Skin of body (tissue), 2 donors: ENCODE measurements around the gene ST3GAL4. TPM values are rescaled to one million over a fixed set of nuclear protein-coding genes. Genes with fewer than 3 reads are reported as not detected.

ENCODE experiments used
- DNase-seq: peaks from one replicate; lab custom pipeline; 2025; lab: John Stamatoyannopoulos, UW
- total RNA-seq: library from RNA; depleted of rRNA; stranded (reverse); fragments of >200 nt; gene quantifications from one replicate; pipeline ENCODE4 v1.2.3, GENCODE V29; 2014

ST3GAL4 gene
- total RNA-seq, 1 donor from 2014 or later = 34.3 TPM

DNA sequence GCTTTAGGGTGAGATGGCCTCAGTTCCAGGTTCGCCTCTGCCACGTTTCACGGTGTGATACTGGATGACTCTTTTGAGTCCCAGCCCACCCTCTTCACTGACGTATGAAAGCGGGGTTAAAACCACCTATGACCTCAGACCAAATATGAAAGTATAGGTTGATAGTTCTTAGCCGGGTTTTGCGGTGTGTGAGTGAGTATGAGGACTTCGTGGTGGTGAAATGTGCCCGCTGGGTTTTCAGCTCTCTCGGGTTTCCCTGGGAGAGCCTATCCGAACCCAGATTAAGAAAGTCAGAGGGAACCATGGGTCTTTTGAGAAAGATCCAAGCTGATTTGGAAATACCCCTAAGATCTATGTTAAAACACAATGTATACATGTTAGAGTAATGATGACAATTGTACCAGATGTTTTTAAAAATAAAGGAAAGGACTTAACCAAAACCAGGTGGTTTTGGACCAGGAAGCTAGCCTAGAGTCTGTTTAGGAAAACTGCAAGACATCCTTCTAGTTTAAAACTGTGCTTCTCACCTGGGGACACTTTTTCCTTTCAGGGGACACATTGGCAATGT, 25.8 kb upstream of the ST3GAL4 start:
- DNase-seq = peak; percentile 32

DNA sequence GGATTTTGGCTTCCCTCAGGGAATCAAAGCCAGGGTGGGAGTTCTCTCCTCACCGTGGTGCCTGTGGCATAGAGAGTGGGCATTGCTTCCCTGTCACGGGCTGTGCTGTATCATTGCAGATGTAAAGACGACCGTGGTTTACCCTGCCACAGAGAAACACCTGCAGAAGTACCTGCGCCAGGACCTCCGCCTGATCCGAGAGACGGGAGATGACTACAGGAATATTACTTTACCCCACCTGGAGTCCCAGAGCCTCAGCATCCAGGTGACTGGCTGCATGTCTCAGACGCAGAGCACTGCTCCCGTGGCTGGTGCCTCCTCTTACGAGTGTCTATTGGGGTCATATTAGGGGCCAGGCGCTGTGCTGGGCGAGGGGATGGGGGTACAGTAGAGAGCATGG, 24.2 kb upstream of the ST3GAL4 start:
- DNase-seq = no peak

DNA sequence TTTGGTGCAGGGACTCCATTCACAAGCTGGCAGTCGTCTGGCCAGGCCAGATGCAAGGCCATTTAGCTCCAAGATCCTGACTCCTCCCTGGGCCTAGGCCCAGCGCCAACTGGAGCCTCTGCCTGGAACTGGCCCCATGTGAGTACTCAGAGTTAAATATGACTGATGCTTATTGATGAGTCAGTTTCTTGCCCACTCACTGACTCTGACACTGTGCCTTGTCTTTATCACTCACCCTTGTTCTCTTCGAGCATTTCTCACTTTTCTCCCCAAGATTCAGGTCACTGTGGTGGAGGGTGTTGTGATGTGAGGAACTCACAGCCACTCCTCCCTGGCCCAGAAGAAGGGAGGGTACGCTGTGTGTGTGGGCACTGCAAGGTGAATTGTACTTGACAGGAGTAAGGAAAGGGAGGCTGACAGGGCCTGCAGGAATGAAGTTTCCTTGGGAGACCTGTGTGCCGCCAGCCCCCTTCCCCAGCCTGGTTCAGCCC, 23.2 kb upstream of the ST3GAL4 start:
- DNase-seq = no peak

DNA sequence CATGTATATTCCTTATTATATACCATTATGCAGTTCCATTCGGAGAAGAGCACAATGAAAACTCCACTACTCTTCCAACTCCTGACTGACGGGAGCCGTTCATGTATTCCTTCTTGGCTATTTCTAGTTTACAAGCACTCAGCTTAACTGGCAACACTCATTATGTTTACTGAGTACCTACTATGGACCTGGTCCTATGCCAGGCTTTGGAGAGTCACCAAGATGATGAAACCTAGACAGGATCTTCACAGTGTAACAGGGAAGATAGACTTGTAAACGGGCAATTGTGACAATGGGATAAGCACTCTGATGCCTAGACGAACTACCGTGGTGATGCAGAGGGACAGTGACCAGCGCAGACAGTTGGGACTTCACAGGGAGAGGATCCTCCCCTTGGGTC, 22.3 kb upstream of the ST3GAL4 start:
- DNase-seq = no peak

DNA sequence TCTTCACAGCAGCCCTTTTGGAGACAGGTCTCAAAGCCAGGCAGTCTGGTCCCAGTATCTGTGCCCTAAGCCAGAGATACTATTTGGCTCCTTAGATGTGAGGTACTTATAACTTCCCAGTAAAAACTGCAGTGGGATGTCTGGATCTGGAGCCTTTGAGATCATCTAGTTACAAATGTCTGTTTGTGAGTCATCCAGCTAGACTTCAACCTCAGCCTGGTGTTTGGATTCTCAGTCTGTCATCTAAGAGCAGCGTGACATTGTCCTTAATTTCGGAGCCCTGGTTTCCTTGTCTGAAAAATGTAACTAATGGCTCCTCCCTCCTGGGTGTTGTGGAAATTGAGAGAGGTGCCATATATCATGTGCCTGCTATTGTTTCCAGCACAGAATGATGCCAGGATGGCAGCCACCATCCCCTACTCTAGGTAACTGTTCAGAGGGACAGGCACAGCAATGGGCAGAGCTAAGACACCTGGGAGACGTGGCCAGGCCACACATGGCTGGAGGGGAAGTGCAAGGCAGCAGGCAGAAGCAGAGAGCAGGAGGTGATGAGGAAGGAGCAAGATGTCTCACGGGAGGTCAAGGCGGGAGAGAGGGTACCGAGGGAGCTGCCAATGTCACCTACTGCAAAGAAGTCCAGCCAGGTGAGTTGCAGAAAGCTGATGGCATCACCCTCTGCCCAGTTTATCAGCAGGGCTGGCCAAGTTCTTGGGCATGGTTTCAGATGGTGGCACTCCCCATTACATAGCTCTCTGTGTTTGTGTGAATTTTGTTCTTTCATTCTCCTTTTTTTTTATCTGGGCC, 20.6 kb upstream of the ST3GAL4 start:
- no peak for DNase-seq

DNA sequence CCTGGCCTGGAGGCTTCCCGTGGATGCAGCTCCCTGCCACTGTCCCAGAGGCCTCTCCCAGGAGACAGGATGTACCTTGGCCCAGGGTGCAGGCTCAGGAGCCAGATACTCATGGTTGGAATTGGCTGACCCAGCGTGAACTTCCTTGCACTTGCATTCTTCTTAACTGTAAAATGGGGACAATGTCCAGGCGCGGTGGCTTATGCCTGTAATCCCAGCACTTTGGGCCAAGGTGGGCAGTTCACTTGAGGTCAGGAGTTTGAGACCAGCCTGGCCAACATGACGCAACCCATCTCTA, 20.1 kb upstream of the ST3GAL4 start:
- no peak for DNase-seq

DNA sequence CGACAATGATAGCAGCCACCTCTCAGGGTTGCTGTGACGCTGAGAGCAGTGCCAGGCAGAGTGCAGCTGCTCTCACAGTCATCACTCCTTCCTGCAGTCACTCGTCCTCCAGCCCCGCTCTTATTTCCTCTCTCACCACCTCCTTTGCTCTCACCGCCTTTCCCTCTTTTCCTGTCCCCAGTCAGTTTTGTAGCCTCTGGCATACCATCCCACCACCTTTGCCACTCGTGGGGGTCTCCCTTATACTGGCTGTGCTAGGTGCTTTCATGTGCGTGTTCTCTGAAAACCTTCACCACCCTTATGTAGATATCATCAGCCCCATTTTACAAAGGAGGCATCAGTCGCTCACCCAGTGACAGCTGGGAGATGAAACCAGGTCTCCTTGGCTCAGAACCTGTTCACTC, 19.3 kb upstream of the ST3GAL4 start:
- DNase-seq = no peak

DNA sequence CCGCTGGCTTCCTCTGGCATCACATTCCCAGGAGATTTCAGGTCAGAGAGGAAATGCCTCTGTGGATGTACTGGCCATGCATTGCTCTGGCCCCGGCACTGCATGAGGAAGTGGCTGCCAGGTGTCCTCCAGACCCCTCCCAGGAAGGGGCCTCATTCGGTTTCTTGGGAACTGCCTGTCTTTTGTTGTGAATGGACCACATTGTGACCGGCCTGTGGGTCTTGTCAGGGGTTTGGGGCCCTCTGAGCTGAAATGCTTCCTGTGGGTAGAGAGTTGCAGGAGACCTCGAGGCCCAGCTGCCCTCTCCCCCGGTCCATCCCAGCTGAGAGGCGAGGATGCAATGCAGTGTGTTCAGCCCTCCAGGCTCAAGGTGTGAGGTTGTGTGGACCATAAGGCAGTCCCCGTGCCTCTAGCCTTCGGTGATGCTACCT, 18.8 kb upstream of the ST3GAL4 start:
- DNase-seq = no peak

DNA sequence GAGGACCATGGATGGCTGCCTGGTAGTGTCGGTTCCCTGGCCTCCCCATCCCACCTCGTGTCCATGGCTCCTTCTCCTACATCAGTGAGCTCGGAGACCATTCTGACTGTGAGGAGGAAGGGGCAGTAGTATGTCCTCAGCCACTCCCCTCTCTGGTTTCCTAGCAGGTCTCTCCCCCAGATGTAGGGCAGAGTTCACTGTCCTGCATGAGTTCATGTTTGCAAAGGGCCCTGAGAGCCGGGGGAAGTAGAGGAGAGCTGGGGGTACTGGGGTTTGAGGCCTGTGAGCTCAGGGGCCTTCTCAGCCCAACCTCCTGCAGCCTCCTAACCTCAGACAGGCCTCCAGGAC, 18.4 kb upstream of the ST3GAL4 start:
- DNase-seq = no peak

DNA sequence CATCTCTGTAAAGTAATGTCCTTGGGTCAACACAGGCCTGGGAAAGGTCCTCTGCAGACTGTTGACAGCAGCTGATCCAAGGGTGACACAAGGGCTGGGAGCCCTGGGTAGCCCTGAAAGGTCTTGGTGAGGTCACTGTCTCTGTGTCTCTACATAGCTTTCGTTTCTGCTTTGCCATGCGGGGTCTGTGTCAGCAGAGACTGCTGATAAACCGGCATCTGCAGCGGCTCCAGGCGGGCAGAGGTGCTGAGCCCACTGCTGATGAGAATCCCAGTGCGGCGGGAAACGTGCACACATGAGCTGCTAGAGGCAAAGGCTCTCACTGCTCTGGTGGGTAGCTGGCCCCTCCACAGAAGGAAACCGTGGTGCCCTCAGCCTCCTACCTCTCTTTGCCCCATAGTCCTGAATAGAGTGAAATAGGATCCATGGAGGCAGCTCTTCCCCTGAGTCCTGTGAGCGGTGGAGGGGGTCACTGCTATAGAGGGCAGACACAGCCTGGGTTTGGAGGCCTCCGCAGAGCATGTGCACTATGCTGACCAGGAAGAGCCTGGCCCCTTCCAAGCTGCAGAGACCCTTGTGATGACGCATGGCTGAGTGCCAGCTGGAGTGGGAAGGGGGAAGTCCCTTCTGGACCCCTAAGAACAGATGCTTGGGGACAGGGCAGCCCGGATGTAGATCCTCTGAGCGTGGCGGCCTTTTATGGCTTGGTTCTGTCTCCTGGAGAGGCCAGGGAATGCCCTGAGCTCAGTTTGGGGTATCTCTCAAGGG, 17.8 kb upstream of the ST3GAL4 start:
- no peak for DNase-seq

DNA sequence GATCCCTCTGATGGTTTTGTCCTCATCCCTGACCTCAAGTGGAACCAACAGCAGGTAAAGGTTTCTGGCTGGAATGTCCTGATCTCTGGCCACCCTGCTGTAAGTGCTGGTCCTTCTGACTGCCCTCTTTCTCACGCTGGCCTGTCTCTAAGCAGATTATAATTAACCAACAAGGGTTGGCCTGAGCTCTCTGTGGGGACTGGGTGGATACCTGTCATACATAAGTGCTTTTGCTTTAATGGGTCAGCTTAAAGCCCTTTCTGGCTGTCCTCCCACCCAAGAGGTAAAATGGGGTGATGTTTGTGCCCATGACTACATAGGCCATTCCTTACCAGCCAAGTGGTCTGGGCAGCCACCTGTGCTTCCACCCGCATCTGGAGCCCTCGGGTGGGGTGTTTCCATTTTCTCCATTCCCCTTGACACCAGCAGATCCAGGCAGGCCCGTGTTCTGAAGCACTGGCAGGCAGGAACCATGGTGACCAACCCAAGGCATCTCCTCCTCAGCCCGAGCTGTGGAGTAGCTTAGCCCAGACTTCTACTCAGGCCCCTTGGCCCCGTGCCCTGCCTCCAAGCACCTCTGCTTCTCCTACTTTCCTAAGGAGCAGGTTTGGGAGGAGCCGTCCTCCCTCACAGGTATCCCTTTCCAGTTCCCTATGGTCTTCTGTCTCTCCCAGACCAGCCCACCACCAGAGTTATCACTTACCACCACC, 17.0 kb upstream of the ST3GAL4 start:
- DNase-seq = no peak

DNA sequence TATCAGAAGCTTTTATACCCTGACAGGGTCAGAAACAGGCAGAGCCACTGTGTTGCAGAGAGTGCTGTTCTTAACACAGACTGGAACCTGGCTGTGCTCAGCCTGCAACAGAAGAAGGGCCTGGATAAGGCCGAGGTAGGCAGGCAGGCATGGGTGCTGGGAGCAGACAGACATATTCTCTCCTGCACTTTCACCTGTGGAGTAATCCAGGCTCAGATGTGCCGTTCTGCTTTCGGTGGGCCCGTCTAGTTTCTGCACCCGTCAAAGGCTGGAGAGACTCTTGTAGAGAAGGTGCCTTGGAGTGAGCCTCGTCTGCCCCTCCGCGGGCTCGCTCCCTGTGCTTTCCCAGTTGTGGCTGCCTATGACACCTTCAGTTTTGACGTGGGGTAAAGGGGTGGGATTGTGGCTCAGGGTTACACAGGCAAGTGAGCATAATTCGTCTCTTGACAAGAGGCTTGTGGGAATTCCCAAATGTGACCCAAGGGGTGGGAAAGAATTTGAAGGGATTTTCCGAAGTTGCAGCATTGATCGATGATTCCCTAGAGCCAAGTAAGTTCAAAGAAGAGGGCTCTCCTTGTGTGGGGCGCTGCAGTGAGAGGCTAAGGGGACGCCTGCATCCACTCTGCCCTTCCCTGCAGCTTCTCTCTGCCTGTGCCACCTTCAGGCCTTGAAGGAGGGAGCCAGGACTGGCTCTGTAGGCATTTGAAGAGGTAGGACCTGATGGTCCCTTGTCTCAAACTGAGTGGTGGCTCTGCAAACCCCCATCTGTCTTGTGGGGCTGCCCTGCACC, 16.2 kb upstream of the ST3GAL4 start:
- DNase-seq = no peak

DNA sequence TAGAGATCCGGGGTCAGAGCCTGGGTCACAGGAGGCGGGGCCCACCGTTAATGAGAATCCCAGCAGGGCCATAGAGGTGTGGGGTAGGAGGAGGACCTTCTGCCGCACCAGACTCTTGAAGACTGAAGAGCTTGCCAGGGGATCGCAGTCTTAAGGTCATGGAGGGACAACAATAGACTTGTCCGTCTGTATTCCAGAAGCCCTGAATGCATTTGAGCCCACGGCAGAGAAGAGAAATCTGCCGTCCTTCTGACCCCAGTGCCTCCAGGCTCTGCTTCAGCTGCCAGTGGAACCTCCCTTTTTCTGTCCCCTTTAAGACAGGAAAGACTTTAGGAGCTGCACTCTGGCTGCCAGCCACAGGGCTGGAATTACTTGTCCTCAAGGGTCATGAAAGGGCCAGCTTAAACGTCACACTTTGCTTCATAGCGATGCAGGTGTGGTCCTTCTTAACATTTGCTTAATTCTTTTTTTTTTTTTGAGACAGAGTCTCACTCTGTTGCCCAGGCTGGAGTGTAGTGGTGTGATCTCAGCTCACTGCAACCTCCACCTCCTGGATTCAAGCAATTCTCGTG, 15.5 kb upstream of the ST3GAL4 start:
- peak; percentile 33 for DNase-seq

DNA sequence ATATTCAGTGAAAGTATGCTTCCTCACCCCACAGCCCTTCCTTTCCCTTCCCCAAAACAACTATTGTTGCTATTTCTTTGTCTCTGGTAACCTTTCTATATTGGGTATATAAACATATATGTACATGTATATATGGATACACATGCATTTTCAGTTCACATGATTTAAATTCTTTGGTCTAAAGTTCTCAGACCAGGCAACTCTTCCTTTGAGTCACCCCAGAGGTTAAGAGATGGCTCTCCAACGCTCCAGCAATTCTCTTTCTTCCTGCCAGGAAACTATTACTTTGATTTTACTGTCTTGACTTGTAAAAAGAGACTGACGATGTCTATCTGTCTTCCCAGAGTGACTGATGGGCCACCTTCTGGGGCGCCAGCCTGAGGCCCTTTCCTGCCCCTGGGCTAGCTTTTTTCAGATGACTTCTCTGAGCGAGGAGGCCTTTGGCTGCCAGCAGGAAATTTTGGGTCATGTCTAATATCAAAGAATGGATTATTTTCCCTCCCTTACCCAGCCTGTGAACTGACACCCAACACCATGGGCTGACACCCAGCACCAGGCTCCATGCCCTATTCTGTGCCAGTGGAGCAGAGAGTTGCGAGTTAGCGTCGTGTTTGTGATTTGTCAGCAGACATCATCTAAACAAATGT, 14.4 kb upstream of the ST3GAL4 start:
- DNase-seq = no peak

DNA sequence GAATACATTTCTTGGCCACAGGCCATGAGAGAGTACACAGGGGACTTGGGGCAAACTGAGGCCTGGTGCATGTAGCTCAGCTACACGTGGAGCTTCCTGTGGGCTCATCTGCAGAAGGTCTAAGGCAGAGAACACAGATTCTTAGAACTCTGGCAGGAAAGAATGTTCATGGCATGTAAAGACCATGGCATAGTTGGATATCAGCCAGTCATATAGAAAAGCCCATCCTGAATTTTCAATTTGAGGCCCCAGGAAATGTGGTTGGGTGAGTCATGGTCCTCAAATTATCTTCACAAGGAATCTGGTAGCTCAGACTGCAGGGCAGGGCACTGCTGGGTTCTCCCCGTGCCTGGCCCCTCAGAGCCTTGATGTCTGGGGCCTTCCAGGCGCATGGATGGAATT, 13.7 kb upstream of the ST3GAL4 start:
- no peak for DNase-seq

DNA sequence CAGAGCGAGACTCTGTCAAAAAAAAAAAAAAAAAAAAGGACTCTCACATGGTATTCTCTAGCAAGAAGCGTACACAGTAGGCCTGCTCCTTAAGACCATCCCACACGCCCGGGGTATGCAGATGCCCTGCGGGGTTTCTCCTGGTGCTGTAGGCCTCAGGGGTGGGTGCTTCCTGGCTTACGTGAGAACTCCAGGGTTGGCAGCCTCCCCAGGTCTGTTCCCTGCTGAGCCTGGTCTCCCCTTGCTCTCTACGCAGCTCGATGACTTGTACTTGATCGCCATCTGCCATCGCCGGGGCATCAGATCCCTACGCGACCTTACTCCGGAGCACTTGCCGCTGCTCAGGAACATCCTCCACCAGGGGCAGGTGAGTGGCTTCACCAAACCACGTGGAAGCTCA, 12.4 kb upstream of the ST3GAL4 start:
- DNase-seq = no peak

DNA sequence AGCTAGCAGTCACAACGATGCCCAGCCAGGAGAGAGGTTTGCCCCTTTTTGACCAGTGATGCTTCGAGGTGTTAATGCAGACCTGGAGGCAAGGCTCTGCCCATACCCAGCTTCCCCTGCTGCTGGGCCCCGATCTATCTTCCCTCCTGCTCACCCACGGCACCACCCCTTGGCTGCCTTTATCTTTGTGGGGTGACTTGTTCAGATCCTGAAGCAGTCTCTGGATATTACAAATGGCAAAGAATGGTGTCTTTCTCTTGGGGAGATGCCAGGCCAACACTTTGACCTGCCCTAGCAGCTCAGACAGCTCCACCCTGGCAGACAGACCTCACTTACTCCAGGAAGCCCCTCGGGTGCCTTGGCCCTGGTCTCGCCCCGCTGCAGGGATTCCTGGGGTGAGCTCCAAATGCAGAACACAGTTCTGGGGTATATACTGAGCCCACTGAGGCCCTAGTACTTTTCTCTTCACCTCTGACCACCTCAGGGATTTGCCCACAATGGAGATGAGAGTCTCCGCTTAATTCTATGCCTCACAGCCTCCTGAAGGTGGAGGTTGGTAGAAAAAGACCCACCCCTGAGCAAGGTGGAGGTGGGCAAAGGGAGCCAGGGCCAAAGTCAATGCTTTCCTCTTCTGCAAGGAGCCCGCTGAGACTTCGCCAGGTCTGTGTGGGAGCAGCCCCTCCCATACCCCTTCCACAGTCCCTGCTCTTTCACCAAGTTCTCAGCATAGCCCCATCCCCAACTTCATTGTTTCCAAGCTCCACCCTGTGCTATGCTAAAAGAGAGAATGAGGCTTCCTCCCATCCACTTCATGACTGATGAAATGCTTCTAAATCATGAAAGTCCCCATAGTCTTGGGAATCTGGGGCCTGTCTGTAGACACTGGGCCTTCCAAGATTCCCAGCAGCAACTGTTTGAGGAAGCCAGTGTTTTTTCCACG, 11.1 kb upstream of the ST3GAL4 start:
- DNase-seq = no peak

DNA sequence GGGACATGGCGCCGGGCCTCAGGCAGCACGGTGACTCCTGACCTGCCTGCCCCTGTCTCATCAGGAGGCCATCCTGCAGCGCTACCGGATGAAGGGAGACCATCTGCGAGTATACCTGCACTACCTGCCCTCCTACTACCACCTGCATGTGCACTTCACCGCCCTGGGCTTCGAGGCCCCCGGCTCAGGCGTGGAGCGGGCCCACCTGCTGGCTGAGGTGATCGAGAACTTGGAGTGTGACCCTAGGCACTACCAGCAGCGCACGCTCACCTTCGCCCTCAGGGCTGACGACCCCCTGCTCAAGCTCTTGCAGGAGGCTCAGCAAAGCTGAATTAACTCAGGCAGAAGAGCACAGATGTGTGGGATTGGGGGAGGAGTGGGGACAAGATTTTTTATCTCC, 10.2 kb upstream of the ST3GAL4 start:
- no peak for DNase-seq
